OCI-LY3 (cell line): ENCODE data around the gene HYAL1.

Experiments
- EZH2phosphoT487 ChIP-seq: fragments of 200-600 bp; shearing (Covaris generic); IDR thresholded peaks from 2 replicates; pipeline ENCODE4 v1.6.1; 2018; ENCODE audit warnings: antibody characterized with exemption, mixed run types, low read depth
- TF ChIP-seq, protein P1 (sequence below): fragments of 200-600, 300-600 bp; sonication (generic); IDR thresholded peaks from 2 replicates; pipeline ENCODE4 v1.5.1; 2014; ENCODE audit warnings: antibody characterized with exemption, low read length, low read depth

DNA sequence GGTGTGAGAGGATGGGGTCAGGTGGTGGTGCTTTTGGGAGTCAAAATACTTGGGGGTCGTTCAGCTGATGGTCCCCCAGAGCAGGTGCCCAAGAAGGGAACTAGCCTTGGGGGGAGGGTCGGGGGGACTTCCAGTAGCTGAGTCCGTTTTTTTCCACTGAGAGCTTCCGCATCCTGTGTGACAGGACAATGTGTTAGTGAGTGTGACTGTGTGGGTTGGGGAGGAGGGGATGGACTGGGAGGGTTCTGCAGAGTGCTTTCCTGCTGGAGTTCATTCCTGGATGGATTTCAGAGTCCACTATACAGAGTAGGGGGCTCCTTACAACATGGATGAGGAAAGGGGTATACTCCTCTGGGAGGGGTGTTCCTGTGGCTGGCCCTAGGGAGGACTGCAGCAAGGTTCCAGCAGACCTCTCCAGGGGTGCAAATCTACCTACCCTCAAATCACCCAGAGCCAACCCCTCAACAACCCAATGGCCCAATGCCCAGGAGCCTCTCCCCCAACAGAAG, 19.8 kb upstream of the HYAL1 start:
- TF ChIP-seq, protein P1, sequence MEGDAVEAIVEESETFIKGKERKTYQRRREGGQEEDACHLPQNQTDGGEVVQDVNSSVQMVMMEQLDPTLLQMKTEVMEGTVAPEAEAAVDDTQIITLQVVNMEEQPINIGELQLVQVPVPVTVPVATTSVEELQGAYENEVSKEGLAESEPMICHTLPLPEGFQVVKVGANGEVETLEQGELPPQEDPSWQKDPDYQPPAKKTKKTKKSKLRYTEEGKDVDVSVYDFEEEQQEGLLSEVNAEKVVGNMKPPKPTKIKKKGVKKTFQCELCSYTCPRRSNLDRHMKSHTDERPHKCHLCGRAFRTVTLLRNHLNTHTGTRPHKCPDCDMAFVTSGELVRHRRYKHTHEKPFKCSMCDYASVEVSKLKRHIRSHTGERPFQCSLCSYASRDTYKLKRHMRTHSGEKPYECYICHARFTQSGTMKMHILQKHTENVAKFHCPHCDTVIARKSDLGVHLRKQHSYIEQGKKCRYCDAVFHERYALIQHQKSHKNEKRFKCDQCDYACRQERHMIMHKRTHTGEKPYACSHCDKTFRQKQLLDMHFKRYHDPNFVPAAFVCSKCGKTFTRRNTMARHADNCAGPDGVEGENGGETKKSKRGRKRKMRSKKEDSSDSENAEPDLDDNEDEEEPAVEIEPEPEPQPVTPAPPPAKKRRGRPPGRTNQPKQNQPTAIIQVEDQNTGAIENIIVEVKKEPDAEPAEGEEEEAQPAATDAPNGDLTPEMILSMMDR: no peak
- no peak for TF ChIP-seq EZH2phosphoT487
